HG03457 (cell line): ENCODE results near the gene AKNAD1.

Experiments used
- ATAC-seq: cut with Tn5 transposase; IDR thresholded peaks from one replicate; pipeline ENCODE4 v1.9.1; 2021; ENCODE audit warnings: moderate number of reproducible peaks; ENCODE audit not compliant: unreplicated experiment

AKNAD1 gene

DNA sequence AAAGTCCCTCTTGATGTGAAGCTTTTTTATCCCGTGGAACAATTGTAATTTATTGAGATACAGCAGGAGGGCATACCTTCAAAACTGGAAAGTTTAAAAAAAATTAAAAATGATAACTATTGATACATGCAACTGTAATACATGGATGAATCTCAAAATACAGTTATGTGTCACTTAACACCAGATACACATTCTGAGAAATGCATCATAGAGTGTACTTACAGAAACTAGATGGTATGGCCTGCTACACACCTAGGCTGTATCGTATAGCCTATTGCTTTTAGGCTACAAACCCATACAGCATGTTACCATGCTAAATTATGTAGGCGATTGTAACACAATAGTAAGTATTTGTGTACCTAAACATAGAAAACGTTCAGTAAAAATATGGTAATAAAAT lies 7.1 kb upstream of the AKNAD1 start:
- ATAC-seq, result no peak

DNA sequence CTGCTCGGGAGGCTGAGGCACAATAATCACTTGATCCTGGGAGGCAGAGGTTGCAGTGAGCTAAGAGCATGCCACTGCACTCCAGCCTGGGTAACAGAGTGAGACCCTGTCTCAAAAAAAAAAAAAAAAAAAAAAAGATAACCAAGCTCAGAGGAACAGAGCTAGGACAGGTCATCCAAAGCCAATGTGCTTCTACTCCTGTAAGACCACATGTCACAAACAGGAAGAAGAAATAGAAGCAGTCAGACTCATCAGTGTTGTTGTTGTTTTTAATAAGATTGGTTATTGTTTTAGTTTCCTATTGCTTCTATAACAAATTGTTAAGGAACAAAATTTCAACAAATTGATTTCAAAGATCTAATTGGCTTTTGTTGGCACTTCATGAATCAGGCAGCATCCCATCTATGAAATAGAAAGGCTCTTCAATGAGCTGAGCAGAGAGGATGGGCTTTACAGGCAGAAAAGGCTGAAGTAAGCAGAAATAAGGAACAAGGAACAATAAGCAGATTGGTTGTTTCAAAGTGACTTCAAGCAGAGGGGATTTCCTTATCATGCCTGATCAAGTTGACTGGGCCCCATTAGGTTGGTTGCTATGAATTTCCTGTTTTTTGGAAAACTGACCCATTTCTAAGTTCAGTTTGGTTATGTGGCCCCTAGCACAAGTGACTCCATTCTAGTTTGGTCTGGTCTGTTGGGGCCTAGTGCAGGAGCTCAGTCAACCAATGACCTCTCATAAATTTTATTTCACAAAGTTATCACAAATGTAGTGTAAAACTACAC lies 6.0 kb upstream of the AKNAD1 start:
- no peak for ATAC-seq

DNA sequence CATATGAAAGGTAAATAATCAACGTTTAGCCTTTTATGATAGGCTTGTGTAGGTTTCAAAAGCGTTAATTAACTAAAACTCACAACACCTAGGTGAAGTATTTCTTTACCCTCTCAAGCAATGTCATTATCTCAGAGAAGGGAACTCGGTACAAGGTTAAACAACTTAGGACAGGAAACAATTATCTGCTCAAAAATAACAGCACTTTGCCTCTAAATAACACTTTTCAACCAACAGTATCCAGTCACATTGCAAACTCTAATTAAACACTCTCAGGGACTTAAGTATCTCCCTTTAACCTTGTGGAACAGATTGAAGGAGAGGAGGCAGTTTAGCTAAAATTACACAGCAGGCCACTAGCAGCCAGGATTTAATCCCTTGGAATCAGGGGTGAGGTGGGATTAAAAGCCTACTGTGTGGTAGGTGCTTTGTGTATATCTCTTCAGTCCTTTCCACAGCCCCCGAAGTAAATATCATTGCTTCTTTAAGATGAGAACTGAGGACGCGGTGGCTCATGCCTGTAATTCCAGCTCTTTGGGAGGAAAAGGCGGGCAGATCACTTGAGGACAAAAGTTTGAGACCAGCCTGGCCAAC lies 5.2 kb upstream of the AKNAD1 start:
- ATAC-seq, result no peak

DNA sequence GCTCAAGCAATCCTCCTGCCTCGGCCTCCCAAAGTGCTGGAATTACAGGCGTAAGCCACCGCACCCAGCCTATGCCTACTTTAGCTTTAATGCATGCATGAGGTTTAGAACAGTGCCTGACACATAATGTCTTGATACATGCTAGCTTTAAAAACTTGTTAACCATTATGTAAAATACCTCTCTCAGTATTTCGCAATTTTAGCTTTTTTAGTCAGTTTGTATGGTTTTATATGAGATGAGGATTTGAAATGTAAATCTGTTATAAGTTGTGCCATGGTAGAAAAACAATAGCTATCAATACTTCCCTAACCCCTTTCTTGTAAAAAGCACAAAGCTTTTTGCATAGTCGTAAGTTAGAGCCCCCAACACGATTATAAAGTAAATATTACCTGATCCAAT lies 4.7 kb upstream of the AKNAD1 start:
- no peak for ATAC-seq

DNA sequence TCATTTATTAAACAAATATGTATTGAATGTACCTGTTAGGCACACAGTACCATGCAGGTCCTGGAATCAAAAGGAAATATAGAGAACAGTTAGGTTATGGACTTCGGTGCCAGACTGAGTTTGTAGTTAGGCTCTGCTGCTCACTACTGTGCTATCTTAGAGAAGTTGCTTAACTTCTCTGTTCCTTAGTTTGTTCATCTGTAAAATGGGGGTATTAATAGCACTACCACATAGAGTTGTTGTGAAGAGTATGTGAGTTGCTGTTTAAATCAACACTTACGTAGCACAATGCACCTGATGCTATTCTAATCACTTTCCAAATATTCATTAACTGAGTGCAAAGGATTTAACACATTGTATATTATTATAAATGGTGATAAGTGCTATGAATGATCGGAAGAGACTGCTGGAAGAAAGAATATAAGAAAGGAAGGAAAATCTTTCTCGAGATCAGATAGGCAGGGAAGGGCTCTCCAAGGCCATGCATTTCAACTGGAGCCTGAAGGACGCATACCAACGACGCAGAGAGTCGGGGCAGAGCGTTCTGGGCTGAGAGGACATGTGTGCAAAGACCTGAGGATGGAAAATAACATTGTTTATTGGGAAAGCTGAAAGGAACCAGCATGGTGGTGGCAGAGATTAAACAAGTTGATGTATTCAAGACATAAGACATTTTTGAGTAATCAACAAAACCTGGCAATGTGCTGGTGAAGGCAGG lies 3.5 kb upstream of the AKNAD1 start:
- ATAC-seq, result no peak

DNA sequence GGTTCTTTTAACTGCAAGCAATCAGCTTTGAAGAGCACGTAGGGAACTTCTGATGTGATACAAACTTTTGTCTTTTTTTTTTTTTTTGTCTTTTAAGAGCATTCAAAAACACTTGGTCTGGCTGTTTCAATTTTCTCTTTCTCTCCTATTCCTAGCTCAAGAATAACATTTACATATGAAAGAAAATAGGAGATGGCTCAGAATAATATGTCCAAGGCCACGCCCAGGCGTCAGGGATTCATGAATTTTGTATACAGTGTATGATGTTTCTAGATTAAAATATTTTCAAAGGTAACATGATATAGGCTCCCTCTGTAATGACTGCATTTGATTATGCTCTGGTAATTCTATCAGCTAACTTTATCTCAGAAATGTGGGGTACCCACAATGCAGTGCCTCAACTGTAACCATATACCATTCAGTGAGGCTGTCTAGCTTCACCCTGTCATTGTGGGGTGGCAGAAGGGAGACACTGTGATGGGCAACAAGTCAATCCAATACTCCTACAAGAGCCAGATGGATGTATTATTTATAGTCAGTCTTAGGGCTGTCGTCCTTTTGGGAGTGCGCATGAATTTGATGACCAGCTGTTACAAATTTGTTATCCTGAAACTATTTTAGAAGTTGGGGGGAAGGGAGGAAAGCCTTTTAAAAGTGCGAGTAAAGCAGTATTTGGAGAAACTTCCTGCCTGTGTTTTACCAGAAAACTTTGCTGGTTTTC lies 1.5 kb upstream of the AKNAD1 start:
- ATAC-seq, result no peak

DNA sequence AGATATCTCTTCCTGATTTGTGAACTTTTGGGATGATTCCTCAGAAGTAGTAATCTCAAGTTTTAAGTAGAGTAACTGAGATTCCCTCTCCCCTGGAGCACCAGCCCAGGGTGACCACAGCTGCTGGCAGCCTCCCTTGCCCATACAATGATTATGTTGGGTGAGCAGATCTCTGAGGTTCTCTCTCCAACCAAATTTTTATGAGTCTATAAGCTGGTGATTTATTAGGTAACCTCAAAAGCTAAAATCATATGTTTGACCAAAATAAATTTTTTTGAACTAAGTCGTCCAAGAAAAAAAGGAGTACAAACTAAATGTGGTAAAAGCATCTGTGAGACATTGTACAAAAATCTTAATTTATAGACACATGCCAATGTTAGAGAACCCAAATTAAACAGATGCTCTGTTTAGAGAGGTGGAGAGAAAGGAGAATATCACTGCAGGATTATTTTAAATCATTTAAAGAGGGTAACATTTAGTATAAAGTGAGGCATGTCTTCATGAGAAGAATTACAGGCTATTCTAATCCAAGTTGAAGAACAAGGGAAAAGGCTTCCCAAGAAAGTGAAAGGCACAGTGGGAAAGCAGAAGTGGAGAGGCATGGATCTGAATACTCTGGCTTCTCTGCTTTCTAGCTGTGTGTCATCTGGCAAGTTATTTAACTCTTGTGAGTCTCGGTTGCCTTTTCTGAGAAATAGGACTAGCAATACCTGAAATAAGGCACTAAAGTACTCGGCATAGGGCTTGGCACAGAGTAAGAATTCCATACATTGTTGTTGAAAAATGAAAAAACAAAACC lies 2.5 kb downstream of the AKNAD1 start:
- no peak for ATAC-seq

DNA sequence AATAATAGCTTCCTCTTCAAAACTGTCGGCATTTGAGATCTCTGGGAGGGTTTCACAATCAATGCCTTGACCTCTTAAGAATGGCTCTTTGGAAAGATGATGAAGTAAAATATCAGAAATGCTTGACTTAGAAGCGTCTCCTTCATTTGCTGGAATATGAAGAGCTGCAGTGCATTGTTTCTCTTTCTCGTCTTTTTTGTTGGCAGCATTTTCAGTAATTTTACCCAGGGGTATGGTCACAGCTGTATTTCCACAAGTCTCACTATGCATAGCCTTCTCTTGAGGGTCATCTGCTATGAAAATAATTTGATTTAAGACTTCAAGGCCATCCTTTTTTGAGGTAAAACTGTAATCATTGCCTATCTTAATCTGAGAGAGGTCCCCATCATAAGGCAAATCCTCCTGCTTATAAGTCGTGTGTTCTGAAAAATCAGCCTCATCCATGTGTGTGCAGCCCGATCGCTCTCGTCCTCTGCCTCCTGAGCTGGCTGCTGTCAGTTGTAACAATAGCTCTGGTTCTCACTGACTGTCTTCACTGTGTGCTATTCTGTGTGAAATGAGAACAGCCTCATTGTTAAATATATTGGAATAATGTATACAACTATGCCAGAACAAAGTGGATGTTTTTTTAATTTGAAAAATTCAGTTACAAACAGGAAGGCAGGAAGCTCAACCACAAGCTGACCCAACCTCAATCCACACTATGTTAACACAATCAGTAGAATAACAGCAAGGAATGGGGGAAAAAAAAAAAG lies 4.5 kb downstream of the AKNAD1 start:
- ATAC-seq, result no peak

DNA sequence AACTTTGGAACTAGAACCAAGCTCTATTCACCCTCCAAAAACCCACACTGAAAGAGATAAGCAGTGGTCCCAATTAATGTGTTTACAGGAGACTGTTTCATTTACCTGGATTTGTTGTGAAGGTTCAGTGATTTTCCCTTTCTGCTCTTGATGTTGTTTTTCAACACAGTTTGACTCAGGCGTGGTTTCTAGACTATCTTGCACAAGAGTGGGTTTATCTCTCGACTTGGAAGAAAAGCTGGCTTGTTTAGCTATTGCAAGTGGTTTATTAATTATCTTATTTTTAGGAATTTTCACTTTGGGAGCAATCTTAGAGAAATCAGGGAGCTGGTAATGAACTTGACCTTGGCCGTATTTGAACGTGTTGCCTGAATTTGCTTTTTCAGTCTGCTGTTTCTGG lies 5.3 kb downstream of the AKNAD1 start:
- no peak for ATAC-seq

DNA sequence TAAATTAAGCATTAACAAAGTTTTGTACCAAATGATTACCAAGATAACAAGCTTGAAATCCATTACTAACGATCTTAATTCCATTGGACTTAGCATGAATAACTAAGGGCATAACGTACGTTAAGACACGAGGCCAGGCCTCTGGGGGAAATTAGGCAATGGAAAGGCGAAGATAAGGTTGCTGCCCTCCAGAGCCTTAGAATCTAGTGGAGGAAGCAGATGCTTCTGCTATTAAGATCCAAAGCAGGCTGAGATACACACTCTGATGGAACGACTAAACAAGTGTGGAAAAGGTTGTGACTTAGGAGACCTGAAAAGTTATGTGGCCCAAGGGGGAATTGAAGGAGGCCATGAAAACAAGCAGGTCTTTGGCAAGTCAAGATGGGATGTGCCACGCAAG lies 6.0 kb downstream of the AKNAD1 start:
- no peak for ATAC-seq

DNA sequence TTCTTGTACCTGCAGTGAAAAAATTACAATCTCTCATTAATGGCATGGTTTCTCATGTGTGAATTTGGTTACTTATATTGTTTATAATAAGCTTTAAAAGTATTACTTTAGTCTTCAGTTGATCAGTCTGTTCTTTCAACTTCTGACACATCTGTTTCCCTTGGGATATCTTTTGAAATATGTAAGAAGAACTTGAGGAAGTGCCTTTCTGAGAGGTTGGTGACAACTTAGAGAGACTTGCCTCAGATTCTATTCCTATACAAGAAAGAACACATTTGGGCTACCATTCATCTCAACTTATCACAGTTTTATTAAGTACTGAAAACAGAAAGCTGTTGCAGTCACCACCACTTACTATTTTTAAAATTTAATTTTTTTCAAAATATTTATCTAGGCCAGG lies 8.1 kb downstream of the AKNAD1 start:
- no peak for ATAC-seq

DNA sequence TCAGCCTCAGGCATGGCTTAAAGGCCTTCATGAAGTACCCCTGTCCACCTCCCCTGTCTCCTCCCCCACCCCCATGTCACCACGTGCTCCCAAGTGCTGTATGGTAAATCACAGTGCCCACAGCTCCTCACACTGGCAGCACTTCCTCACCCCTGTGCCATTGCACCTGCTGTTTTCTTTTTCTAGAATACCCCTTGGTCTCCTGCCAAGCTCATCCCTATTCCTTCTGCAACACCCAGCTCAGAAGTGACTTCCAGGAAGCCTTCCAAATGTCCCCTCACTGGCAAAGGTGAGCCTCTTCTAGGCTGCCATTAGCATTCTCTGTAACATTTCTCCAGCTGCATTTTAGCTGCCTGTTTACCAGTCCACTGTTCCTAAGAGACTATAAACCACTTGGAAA lies 9.4 kb downstream of the AKNAD1 start:
- ATAC-seq, result no peak

DNA sequence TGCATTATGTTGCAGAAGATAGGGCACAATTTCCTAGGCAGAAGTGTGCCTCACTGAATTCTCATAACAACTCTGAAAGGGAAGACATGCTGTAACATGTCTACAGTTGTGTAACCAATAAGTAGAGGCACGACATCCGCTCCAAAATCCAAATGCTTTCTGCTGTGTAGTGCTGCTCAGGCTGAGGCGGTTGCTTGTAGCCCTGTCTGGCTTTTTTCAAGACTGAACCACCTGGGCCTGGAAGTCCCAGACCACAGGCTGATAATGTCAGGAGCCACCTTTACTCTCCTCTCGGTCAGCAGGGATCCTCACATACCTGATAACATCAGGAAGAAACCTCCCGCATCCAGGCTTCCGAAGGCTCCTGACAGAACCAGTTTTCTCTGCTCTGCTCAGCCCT lies 10.9 kb downstream of the AKNAD1 start:
- no peak for ATAC-seq

DNA sequence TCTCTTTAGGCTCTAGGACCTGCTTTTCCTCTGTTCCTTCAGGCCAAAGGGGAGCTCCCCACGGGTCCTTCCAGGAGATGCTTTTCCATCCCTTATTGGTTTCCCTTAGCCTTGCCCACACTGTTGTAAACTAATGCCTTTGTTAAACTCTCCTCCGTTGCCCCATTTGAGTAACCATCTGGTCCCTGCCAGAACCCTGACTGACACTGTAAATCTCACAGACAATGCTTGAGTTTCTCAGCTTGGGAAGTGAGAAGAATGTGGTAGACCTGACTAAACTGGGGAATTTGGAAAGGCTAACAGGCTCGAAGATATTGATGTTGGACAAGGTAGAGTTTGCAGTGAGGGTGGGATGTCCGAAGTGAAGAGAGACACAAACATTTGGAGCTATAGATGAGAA lies 11.4 kb downstream of the AKNAD1 start:
- ATAC-seq, result no peak

DNA sequence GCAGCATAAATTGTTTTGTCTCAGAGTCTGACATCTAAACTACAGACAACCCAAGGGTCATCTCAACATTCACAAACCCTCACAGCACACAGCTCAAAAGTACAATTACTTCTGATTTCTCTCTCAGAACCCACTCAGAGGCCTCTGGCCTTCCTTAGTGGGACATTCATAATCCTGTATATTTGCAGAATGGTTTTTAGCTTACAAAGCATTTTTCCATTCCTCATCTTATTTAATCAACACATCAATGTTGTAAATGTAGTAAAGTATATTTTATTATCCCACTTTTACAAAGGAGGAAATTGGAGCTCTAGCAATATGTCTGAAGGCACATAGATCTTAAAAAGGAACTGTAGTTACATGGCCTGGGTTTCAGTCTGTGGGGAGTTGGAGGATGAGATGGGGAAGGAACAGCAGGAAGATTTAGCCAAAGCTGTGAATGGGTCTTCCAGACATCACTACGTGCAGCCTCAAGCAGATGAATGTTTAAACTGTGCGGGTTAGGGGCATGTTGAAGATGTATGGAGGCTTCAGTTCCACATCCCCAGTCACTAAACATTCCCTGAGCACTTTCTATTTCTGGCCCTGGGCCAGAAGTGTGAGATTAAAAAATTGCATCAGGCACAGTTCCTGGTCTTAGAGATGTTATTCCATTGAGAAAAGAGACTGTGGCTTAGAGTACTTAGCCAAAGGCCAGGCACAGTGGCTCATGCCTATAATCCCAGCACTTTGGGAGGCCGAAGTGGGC lies 13.3 kb downstream of the AKNAD1 start:
- ATAC-seq, result no peak

DNA sequence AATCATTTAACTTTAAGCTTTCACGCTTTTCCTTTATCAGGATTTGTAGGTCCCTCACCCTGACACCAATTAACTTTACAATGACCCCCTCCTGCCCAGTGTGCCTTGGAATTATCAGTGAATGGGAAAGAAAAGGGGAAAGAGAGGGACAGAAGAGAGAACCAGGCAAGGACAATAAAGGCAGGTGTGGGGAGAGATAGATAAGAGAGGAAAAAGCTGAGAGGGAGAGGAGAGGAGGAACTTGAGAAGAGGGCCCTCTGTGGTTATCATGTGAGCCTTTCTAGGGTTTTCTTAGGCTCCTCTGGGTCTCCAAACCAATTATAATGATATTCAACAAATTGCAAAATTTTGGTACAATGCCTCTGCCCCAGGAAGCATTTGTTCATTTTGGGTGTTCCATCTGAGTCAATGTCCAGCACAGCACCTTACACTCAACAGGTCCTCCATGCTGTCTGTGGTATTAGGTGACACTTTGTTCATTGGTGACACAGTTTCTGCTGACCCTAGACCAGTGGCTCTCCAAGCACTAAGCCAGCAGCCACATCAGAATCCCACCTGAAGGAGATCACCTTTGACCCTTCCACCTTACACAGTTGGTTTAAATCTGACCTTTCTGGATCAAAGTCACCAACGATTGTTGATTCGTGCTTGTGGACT lies 14.2 kb downstream of the AKNAD1 start:
- no peak for ATAC-seq

DNA sequence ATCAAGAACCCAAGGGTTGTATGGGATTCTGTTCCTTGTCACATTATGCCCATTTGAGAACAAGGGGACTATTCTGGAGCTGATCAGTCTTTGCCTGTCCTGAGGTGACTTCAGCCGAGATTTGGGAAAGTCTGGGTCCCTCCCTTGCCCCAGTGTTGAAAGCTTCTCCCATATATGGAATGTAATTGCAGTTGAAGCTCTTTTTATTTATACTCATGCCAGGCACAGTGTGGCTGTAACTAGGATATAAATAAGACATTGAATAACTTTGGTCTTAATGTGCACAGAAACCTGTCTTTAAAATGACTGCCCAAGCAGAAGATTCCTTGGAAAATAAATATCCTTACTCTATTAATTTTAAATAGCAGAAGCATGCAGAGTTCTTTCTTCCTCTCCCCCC lies 15.2 kb downstream of the AKNAD1 start:
- no peak for ATAC-seq

DNA sequence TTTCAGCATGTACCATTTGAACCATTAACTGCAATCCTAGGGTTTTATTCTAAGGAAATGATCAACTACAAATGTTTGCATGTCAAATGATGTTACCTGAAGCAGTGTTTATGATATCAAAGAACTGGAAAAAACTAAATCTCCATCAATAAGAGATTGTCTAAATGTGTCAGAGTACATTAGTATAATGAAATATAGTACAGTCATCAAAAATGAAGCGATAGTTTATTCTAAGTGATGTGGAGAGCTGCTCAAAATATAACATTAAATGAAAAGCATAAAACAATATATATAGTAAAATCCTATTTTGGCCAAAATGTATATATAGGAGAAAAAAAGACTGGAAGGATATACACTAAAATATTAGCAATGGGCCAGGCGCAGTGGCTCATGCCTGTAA lies 24.0 kb downstream of the AKNAD1 start:
- ATAC-seq, result no peak

DNA sequence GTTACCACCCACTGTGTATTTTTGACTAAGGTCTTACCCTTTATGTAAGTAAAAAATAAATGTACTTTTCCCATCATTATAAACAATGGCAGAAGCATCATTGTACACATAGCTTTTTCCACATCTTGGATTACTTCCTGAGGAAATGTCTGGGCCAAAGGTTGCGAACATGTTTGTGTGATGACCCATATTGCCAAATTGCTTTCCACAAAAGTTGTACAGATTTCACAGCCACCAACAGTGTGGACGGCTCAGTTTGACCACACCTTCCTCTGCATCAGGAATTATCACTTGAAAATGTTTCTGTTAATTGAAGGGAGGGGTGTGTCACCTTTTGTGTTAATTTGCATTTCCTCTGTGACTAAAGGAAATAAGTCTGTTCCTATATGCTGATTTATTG lies 25.7 kb downstream of the AKNAD1 start:
- ATAC-seq, result no peak
